Measurements from ENCODE around the gene TXNRD1. TPM values are rescaled to one million over a fixed set of nuclear protein-coding genes. Genes with fewer than 3 reads are reported as not detected.

TXNRD1 gene
- total and polyA plus RNA-seq, 2 of the 8 experiments (the other 6 are each of a cell fraction or from before 2014, with no cell fraction given): 56.8 to 127 TPM

DNA sequence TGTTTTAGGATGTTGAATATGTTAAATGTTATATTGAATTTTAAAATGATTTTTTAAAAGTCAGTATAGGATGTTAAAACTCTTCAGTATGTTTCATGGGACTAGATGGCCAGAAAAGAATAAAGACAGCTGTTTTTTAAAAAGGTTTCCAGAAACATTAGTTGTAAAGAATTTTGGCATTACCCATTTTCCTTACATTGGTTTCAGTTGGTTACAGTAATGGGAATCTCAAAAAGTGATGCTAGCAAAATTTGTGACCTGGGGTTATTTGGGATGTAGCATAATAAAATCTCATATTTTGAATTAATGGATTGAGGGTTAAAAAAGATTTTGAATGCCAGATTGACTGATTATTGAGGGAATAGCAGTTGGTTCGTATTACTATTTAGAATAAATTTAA is 113.2 kb downstream of the TXNRD1 start:
- Histone ChIP-seq H3K79me1 (ENCODE audit: low read depth, low read length) (no peaks in the 10 kb centered on the region), H2BK12ac (ENCODE audit: low read depth, low read length) (no peak overlapping the region), H3K4me2 (ENCODE audit: insufficient read depth in 1 of 2, low read depth in 2 of 2, low read length in 2 of 2) (no peak overlapping the region), H3K23ac (ENCODE audit: insufficient read length) (no peak overlapping the region), H3K14ac (ENCODE audit: insufficient read length) (no peak overlapping the region), H3K27me3 (replicated peaks in 1 of 4; ENCODE audit: control insufficient read depth in 3 of 4, extremely low read depth in 1 of 4, insufficient read depth in 3 of 4, low read length in 3 of 4) (no peaks in the 10 kb centered on the region), H3K79me2 (ENCODE audit: control insufficient read depth in 1 of 2, insufficient read depth in 2 of 2, low read length in 2 of 2) (no peaks in the 10 kb centered on the region), H3K36me3 (ENCODE audit: control insufficient read depth in 2 of 4, insufficient read depth in 4 of 4, low read length in 3 of 4) (peaks cover 14 to 77% (median 37%) of the 10 kb centered on the region in 4 experiments), H3K9me3 (ENCODE audit: insufficient read depth in 2 of 2, low read depth in 1 of 2, low read length in 1 of 2) (no peaks in the 10 kb centered on the region), H4K8ac (ENCODE audit: extremely low read depth, insufficient read depth, low read length) (no peak overlapping the region; the same call in 1 of the 2 replicates), H4K5ac (ENCODE audit: insufficient read length, low read depth, low read length) (no peak overlapping the region), H3K4me3 (ENCODE audit: extremely low read depth in 1 of 4, insufficient read depth in 2 of 4, low read depth in 3 of 4, low read length in 4 of 4) (no peak overlapping the region), H3K4ac (replicated peaks; ENCODE audit: insufficient read length, low read depth, low read length) (no peak overlapping the region), H3K56ac (replicated peaks; ENCODE audit: insufficient read length, low read depth, low read length) (no peak overlapping the region), H3K4me1 (replicated peaks in 1 of 4; ENCODE audit: control insufficient read depth in 3 of 4, insufficient read depth in 4 of 4, low read length in 3 of 4) (no peaks in the 10 kb centered on the region), H2AFZ (ENCODE audit: low read length) (no peak overlapping the region), H3K9ac (replicated peaks in 1 of 4; ENCODE audit: extremely low read depth in 1 of 4, low read depth in 3 of 4, low read length in 3 of 4) (no peak overlapping the region), H4K20me1 (replicated peaks in 1 of 2; ENCODE audit: control insufficient read depth in 1 of 2, insufficient read depth in 2 of 2, low read length in 2 of 2) (no peaks in the 10 kb centered on the region), H2BK5ac (ENCODE audit: low read depth, low read length) (no peak overlapping the region), H2BK120ac (replicated peaks; ENCODE audit: low read depth, low read length) (no peak overlapping the region), H4K91ac (replicated peaks; ENCODE audit: insufficient read length, low read length) (no peak overlapping the region), H2BK15ac (ENCODE audit: low read length) (no peak overlapping the region), H2BK20ac (ENCODE audit: low read length) (no peak overlapping the region), H2AK5ac (ENCODE audit: low read depth, low read length) (no peak overlapping the region), H3K18ac (ENCODE audit: extremely low read depth, low read length) (no peak overlapping the region), H3K27ac (ENCODE audit: low read depth, low read length) (no peak overlapping the region), H3K23me2 (ENCODE audit: low read depth, low read length) (no peaks in the 10 kb centered on the region)
- DNase-seq (ENCODE audit: low read depth in 1 of 2, low spot score in 2 of 2) (no peak), FAIRE-seq (no peak)
- CTCF ChIA-PET (ENCODE audit: partially characterized antibody): interaction anchor here (2.4 kb wide), 1 partner anchor 15 kb away, joined by 6 read pairs; no protein-coding TSS in a partner anchor
- 100% methylated on average over 1 of the region's 1 CpG; no CpG with 5 or more reads in 1 of the 2 experiments for WGBS, 2 experiments (ENCODE audit: extremely low coverage in 1 of 2, insufficient coverage in 1 of 2, insufficient read length in 1 of 2, insufficient replicate concordance in 2 of 2, low coverage in 1 of 2, low lambda C conversion rate in 2 of 2, missing lambda C conversion rate in 1 of 2)
- POLR2A ChIA-PET (ENCODE audit: partially characterized antibody): no interaction called here
- no peak for TF ChIP-seq EP300 (IDR thresholded peaks at IDR 0.05; ENCODE audit: borderline replicate concordance in 1 of 2, low read depth in 2 of 2, low read length in 2 of 2)
- TF ChIP-seq POU5F1 (IDR thresholded peaks at IDR 0.05; ENCODE audit: low read depth, low read length): no peak
- no peak for TF ChIP-seq GABPA (IDR thresholded peaks at IDR 0.05; ENCODE audit: borderline replicate concordance, insufficient read depth, low read length)
- TF ChIP-seq FOSL1 (IDR thresholded peaks at IDR 0.05; ENCODE audit: insufficient read depth, low read depth, low read length): no peak

Data from H1 (cell line).